Measurements from ENCODE around the gene MACROD2.

The MACROD2 gene

DNA sequence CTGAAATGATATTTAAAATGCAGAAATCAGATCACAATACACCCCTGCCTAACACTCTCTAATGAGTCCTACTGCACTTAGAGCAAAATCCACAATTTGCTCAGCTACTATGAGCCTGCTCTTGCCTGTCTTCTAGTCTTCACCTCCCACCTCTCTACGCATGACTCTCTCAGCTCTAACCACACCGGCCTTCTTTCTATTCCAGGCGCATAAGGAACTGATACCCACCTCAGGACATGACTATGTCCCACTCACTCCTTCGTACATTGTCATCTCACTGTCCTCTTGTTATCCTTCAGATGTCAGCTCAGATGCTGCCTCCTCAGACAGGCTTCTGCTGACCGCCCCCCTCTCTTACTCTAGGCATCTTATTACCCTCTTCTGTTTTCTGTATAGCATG is 543.1 kb downstream of the MACROD2 start:
- DNase-seq (ENCODE audit: insufficient read length, low spot score) (peak; percentile 5), FAIRE-seq (peak; percentile 55)
- no peak for TF ChIP-seq PAX5 (IDR thresholded peaks at IDR 0.05; ENCODE audit: insufficient read depth, low read length, severe bottlenecking)
- no peak for TF ChIP-seq TAF1 (IDR thresholded peaks at IDR 0.05; ENCODE audit: low read depth, low read length)
- TF ChIP-seq POU2F2 (IDR thresholded peaks at IDR 0.05; ENCODE audit: low read depth, low read length), result no peak
- no peak for TF ChIP-seq POLR2A (IDR thresholded peaks at IDR 0.05; ENCODE audit: low read depth, low read length)
- peak; percentile 91 for TF ChIP-seq SPI1 (IDR thresholded peaks at IDR 0.05; ENCODE audit: low read depth, low read length)
- TF ChIP-seq POLR2AphosphoS5 (IDR thresholded peaks at IDR 0.05; ENCODE audit: low read depth, low read length), result no peak

GRCh38 chr20:14543040-14543439 is 547.7 kb downstream of the MACROD2 start:
- DNase-seq (ENCODE audit: insufficient read length, low spot score) (no peak), FAIRE-seq (no peak)
- TF ChIP-seq SPI1 (IDR thresholded peaks at IDR 0.05; ENCODE audit: low read depth, low read length) (no peak), PAX5 (IDR thresholded peaks at IDR 0.05; ENCODE audit: insufficient read depth, low read length, severe bottlenecking) (no peak), POU2F2 (IDR thresholded peaks at IDR 0.05; ENCODE audit: low read depth, low read length) (no peak), TAF1 (IDR thresholded peaks at IDR 0.05; ENCODE audit: low read depth, low read length) (no peak), POLR2A (IDR thresholded peaks at IDR 0.05; ENCODE audit: low read depth, low read length) (no peak), POLR2AphosphoS5 (IDR thresholded peaks at IDR 0.05; ENCODE audit: low read depth, low read length) (no peak)

GRCh38 chr20:14544688-14545087 is 549.4 kb downstream of the MACROD2 start:
- FAIRE-seq (no peak), DNase-seq (ENCODE audit: insufficient read length, low spot score) (no peak)
- TF ChIP-seq POLR2AphosphoS5 (IDR thresholded peaks at IDR 0.05; ENCODE audit: low read depth, low read length), result no peak
- no peak for TF ChIP-seq POU2F2 (IDR thresholded peaks at IDR 0.05; ENCODE audit: low read depth, low read length)
- no peak for TF ChIP-seq PAX5 (IDR thresholded peaks at IDR 0.05; ENCODE audit: insufficient read depth, low read length, severe bottlenecking)
- TF ChIP-seq POLR2A (IDR thresholded peaks at IDR 0.05; ENCODE audit: low read depth, low read length), result no peak
- no peak for TF ChIP-seq SPI1 (IDR thresholded peaks at IDR 0.05; ENCODE audit: low read depth, low read length)
- TF ChIP-seq TAF1 (IDR thresholded peaks at IDR 0.05; ENCODE audit: low read depth, low read length), result no peak

DNA sequence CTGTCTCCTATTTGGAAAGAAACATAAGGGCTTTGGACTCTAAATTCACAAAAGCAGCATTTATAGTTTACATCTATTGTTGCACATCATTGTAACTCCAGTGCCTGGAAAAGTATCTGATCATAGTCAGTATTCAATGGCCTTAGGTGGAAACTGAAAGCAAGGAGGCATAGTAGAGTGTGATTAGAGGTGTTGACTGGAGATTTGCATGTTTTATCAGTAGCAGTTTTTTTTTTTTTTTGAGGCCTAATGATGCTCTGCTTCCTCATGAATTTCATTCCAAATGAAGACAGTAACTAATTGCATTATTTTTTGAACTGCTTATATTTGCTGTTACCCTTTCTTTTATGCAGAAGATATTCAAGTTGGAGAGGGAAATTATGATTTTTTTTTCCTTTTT is 555.3 kb downstream of the MACROD2 start:
- FAIRE-seq, result no peak
- DNase-seq (ENCODE audit: insufficient read length, low spot score), result no peak
- TF ChIP-seq PAX5 (IDR thresholded peaks at IDR 0.05; ENCODE audit: insufficient read depth, low read length, severe bottlenecking), result no peak
- no peak for TF ChIP-seq POLR2A (IDR thresholded peaks at IDR 0.05; ENCODE audit: low read depth, low read length)
- TF ChIP-seq POLR2AphosphoS5 (IDR thresholded peaks at IDR 0.05; ENCODE audit: low read depth, low read length), result no peak
- no peak for TF ChIP-seq POU2F2 (IDR thresholded peaks at IDR 0.05; ENCODE audit: low read depth, low read length)
- no peak for TF ChIP-seq SPI1 (IDR thresholded peaks at IDR 0.05; ENCODE audit: low read depth, low read length)
- no peak for TF ChIP-seq TAF1 (IDR thresholded peaks at IDR 0.05; ENCODE audit: low read depth, low read length)

GRCh38 chr20:14553774-14554534 is 558.6 kb downstream of the MACROD2 start:
- no peak for TF ChIP-seq SPI1 (IDR thresholded peaks at IDR 0.05; ENCODE audit: low read depth, low read length)
- TF ChIP-seq PAX5 (IDR thresholded peaks at IDR 0.05; ENCODE audit: insufficient read depth, low read length, severe bottlenecking), result no peak
- no peak for TF ChIP-seq POU2F2 (IDR thresholded peaks at IDR 0.05; ENCODE audit: low read depth, low read length)
- no peak for TF ChIP-seq POLR2A (IDR thresholded peaks at IDR 0.05; ENCODE audit: low read depth, low read length)
- no peak for TF ChIP-seq TAF1 (IDR thresholded peaks at IDR 0.05; ENCODE audit: low read depth, low read length)
- TF ChIP-seq POLR2AphosphoS5 (IDR thresholded peaks at IDR 0.05; ENCODE audit: low read depth, low read length), result no peak
- DNase-seq (ENCODE audit: insufficient read length, low spot score), result no peak
- no peak for FAIRE-seq

DNA sequence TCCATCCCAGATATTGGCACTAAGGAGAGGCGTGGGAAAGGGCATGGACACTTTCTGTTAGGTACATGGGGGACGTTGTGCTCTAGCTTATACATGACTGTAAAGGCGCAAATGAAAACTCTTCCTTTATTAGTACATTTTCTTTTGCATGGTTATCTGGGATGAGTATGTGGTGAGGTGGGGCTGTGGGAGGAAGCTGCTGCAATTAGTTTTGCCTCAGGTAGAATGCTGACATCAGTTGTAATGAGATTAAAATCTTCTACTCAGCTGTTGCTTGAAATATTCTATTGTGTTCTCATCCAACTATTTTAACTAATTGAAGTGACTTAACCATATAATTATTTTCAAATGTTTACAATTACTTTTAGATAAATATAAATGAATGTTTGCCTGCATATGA is 560.4 kb downstream of the MACROD2 start:
- no peak for FAIRE-seq
- no peak for TF ChIP-seq TAF1 (IDR thresholded peaks at IDR 0.05; ENCODE audit: low read depth, low read length)
- no peak for DNase-seq (ENCODE audit: insufficient read length, low spot score)

DNA sequence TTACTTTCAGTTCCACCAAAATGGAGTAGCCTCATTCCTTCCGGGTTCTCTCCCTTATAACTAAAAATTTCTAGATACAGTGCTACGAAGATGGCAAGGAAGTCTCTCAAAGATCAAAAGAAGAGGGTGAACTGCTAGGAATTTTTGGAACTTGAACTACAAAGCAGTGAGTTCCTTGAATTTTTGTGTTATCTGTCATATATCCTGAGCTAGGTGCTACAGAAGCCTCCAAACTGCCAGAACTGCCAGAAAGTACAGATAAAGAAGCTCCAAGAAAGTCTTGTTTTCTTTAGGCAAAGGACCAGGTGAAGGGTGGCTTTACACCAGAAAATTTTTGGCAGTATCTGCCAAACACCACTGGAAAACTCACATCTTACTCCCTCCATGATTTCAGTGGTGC is 560.9 kb downstream of the MACROD2 start:
- no peak for TF ChIP-seq POU2F2 (IDR thresholded peaks at IDR 0.05; ENCODE audit: low read depth, low read length)
- no peak for TF ChIP-seq SPI1 (IDR thresholded peaks at IDR 0.05; ENCODE audit: low read depth, low read length)
- no peak for TF ChIP-seq POLR2AphosphoS5 (IDR thresholded peaks at IDR 0.05; ENCODE audit: low read depth, low read length)
- TF ChIP-seq TAF1 (IDR thresholded peaks at IDR 0.05; ENCODE audit: low read depth, low read length), result no peak
- TF ChIP-seq POLR2A (IDR thresholded peaks at IDR 0.05; ENCODE audit: low read depth, low read length), result no peak
- TF ChIP-seq PAX5 (IDR thresholded peaks at IDR 0.05; ENCODE audit: insufficient read depth, low read length, severe bottlenecking), result no peak
- FAIRE-seq, result no peak

DNA sequence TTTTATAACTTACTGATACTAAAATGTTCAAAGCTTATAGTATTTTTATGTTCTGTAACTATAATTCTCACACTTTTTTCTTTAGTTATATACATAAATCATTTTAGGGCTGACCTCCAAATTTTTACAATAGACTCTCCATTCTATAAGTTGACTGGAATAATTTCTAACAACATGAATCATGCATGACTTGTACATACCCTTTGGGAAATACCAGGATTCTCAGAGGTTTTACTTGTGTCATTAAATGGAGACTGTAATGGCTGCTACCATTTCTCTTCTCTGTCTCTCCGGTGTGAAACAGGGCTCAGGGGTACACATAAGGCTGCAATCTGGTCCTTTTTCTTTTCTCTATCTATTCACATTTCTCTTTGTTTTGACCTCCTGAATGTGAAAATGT is 564.3 kb downstream of the MACROD2 start:
- TF ChIP-seq TAF1 (IDR thresholded peaks at IDR 0.05; ENCODE audit: low read depth, low read length) (no peak), POLR2AphosphoS5 (IDR thresholded peaks at IDR 0.05; ENCODE audit: low read depth, low read length) (no peak), POLR2A (IDR thresholded peaks at IDR 0.05; ENCODE audit: low read depth, low read length) (no peak)
- FAIRE-seq (no peak), DNase-seq (ENCODE audit: insufficient read length, low spot score) (no peak)

More for the DNA sequence above, 560.9 kb downstream of the MACROD2 start:
- DNase-seq (ENCODE audit: insufficient read length, low spot score), result no peak

GRCh38 chr20:14561741-14562221 is 566.5 kb downstream of the MACROD2 start:
- no peak for FAIRE-seq
- DNase-seq (ENCODE audit: insufficient read length, low spot score), result no peak
- TF ChIP-seq POLR2A (IDR thresholded peaks at IDR 0.05; ENCODE audit: low read depth, low read length), result no peak
- TF ChIP-seq PAX5 (IDR thresholded peaks at IDR 0.05; ENCODE audit: insufficient read depth, low read length, severe bottlenecking), result no peak
- no peak for TF ChIP-seq TAF1 (IDR thresholded peaks at IDR 0.05; ENCODE audit: low read depth, low read length)
- TF ChIP-seq SPI1 (IDR thresholded peaks at IDR 0.05; ENCODE audit: low read depth, low read length), result no peak
- no peak for TF ChIP-seq POU2F2 (IDR thresholded peaks at IDR 0.05; ENCODE audit: low read depth, low read length)
- TF ChIP-seq POLR2AphosphoS5 (IDR thresholded peaks at IDR 0.05; ENCODE audit: low read depth, low read length), result no peak

- DNase-seq (ENCODE audit: insufficient read length, low spot score), result no peak
- FAIRE-seq, result no peak
- no peak for TF ChIP-seq POLR2AphosphoS5 (IDR thresholded peaks at IDR 0.05; ENCODE audit: low read depth, low read length)
- no peak for TF ChIP-seq SPI1 (IDR thresholded peaks at IDR 0.05; ENCODE audit: low read depth, low read length)
- TF ChIP-seq POU2F2 (IDR thresholded peaks at IDR 0.05; ENCODE audit: low read depth, low read length), result no peak
- no peak for TF ChIP-seq TAF1 (IDR thresholded peaks at IDR 0.05; ENCODE audit: low read depth, low read length)
- TF ChIP-seq POLR2A (IDR thresholded peaks at IDR 0.05; ENCODE audit: low read depth, low read length), result no peak
- TF ChIP-seq PAX5 (IDR thresholded peaks at IDR 0.05; ENCODE audit: insufficient read depth, low read length, severe bottlenecking), result no peak
Measured at GRCh38 chr20:14562981-14563380, 567.7 kb downstream of the MACROD2 start.
